ENCODE data around the gene FLCN.

GRCh38 chr17:17228521-17229279 lies 8.3 kb downstream of the FLCN start:
- TF ChIP-seq CTCF (IDR thresholded peaks at IDR 0.05) (no peak), POLR2A (IDR thresholded peaks at IDR 0.05) (no peak)

Data from lower leg skin (tissue), 3 donors.